ENCODE results near the gene SPINT1.

Gene SPINT1

GRCh38 chr15:40863660-40864270, 19.9 kb downstream of the SPINT1 start:
- no peaks in the 10 kb centered on the region for H3K9me3 ChIP-seq (ENCODE audit: insufficient read depth, low read length)
- no peaks in the 10 kb centered on the region for H3K79me2 ChIP-seq (ENCODE audit: low read length)
- no peak overlapping the region for H3K27ac ChIP-seq (ENCODE audit: low read length)
- H2AFZ ChIP-seq (ENCODE audit: low read depth, low read length), result no peak overlapping the region
- no peaks in the 10 kb centered on the region for H4K20me1 ChIP-seq (ENCODE audit: insufficient read depth, low read length)
- H3K4me3 ChIP-seq (ENCODE audit: low read length), result no peak overlapping the region
- no peak overlapping the region for H3K9ac ChIP-seq (ENCODE audit: low read length)
- peaks cover 8% of the 10 kb centered on the region for H3K4me1 ChIP-seq (ENCODE audit: low read length)
- no peaks in the 10 kb centered on the region for H3K36me3 ChIP-seq (replicated peaks; ENCODE audit: low read depth, low read length)
- H3K4me2 ChIP-seq (ENCODE audit: low read length), result no peak overlapping the region
- H3K27me3 ChIP-seq (ENCODE audit: low read depth, low read length), result no peaks in the 10 kb centered on the region
- no peak for TF ChIP-seq CTCF (IDR thresholded peaks at IDR 0.05; ENCODE audit: low read depth, low read length)
- no peak for TF ChIP-seq EZH2phosphoT487 (IDR thresholded peaks at IDR 0.05; ENCODE audit: low read depth)

GRCh38 chr15:40867199-40867598, 23.4 kb downstream of the SPINT1 start:
- TF ChIP-seq CTCF (IDR thresholded peaks at IDR 0.05; ENCODE audit: low read depth, low read length), result no peak
- TF ChIP-seq EZH2phosphoT487 (IDR thresholded peaks at IDR 0.05; ENCODE audit: low read depth), result no peak
- H3K4me2 ChIP-seq (ENCODE audit: low read length), result no peak overlapping the region
- H3K4me3 ChIP-seq (ENCODE audit: low read length), result no peak overlapping the region
- H3K4me1 ChIP-seq (ENCODE audit: low read length), result peaks cover 4% of the 10 kb centered on the region; the same call in 1 of the 2 replicates
- no peak overlapping the region for H2AFZ ChIP-seq (ENCODE audit: low read depth, low read length)
- H3K9me3 ChIP-seq (ENCODE audit: insufficient read depth, low read length), result no peaks in the 10 kb centered on the region
- no peak overlapping the region for H3K9ac ChIP-seq (ENCODE audit: low read length)
- H3K79me2 ChIP-seq (ENCODE audit: low read length), result no peaks in the 10 kb centered on the region
- no peaks in the 10 kb centered on the region for H4K20me1 ChIP-seq (ENCODE audit: insufficient read depth, low read length)
- no peaks in the 10 kb centered on the region for H3K27me3 ChIP-seq (ENCODE audit: low read depth, low read length)
- no peak overlapping the region for H3K27ac ChIP-seq (ENCODE audit: low read length)
- H3K36me3 ChIP-seq (replicated peaks; ENCODE audit: low read depth, low read length), result no peaks in the 10 kb centered on the region

GRCh38 chr15:40869686-40870085, 25.8 kb downstream of the SPINT1 start:
- H3K36me3 ChIP-seq (replicated peaks; ENCODE audit: low read depth, low read length), result no peaks in the 10 kb centered on the region
- no peak overlapping the region for H3K27ac ChIP-seq (ENCODE audit: low read length)
- H3K4me3 ChIP-seq (ENCODE audit: low read length), result no peak overlapping the region
- TF ChIP-seq CTCF (IDR thresholded peaks at IDR 0.05; ENCODE audit: low read depth, low read length) (no peak), EZH2phosphoT487 (IDR thresholded peaks at IDR 0.05; ENCODE audit: low read depth) (no peak)
- no peaks in the 10 kb centered on the region for H3K27me3 ChIP-seq (ENCODE audit: low read depth, low read length)
- H3K9me3 ChIP-seq (ENCODE audit: insufficient read depth, low read length), result no peaks in the 10 kb centered on the region
- H3K79me2 ChIP-seq (ENCODE audit: low read length), result no peaks in the 10 kb centered on the region
- H2AFZ ChIP-seq (ENCODE audit: low read depth, low read length), result no peak overlapping the region
- H3K4me1 ChIP-seq (ENCODE audit: low read length), result peaks cover 8% of the 10 kb centered on the region; the same call in 1 of the 2 replicates
- no peak overlapping the region for H3K4me2 ChIP-seq (ENCODE audit: low read length)
- no peaks in the 10 kb centered on the region for H4K20me1 ChIP-seq (ENCODE audit: insufficient read depth, low read length)
- H3K9ac ChIP-seq (ENCODE audit: low read length), result no peak overlapping the region

- Histone ChIP-seq H3K79me2 (ENCODE audit: low read length) (no peaks in the 10 kb centered on the region), H3K27ac (ENCODE audit: low read length) (no peak overlapping the region), H3K4me3 (ENCODE audit: low read length) (no peak overlapping the region), H3K4me1 (ENCODE audit: low read length) (peaks cover 9% of the 10 kb centered on the region; the same call in 1 of the 2 replicates), H3K9me3 (ENCODE audit: insufficient read depth, low read length) (no peaks in the 10 kb centered on the region), H2AFZ (ENCODE audit: low read depth, low read length) (no peak overlapping the region), H3K9ac (ENCODE audit: low read length) (no peak overlapping the region), H3K36me3 (replicated peaks; ENCODE audit: low read depth, low read length) (no peaks in the 10 kb centered on the region), H3K4me2 (ENCODE audit: low read length) (no peak overlapping the region), H3K27me3 (ENCODE audit: low read depth, low read length) (no peaks in the 10 kb centered on the region), H4K20me1 (ENCODE audit: insufficient read depth, low read length) (no peaks in the 10 kb centered on the region)
- TF ChIP-seq EZH2phosphoT487 (IDR thresholded peaks at IDR 0.05; ENCODE audit: low read depth), result no peak
- TF ChIP-seq CTCF (IDR thresholded peaks at IDR 0.05; ENCODE audit: low read depth, low read length), result no peak
Observed at GRCh38 chr15:40870716-40871115, 26.9 kb downstream of the SPINT1 start.
